Endothelial cell of umbilical vein (primary cell): ENCODE measurements around the gene CFAP100. TPM values are rescaled to one million over a fixed set of nuclear protein-coding genes. Genes with fewer than 3 reads are reported as not detected.

ENCODE experiments used
- BruUV-seq: library from RNA; stranded (reverse); fragments of 400-500 nt; replicated peaks from 2 replicates; lab custom pipeline; 2021; lab: Mats Ljungman, UMichigan
- CTCF ChIA-PET: fragments of 300-600, 350-600 bp; sonication (Branson Sonifier 250); formaldehyde crosslinking; loops from one replicate; lab custom pipeline; 2021; ENCODE audit warnings: antibody characterized with exemption, inconsistent platforms; lab: Charles Lee
- POLR2A ChIA-PET: fragments of 300-600, 350-600 bp; sonication (Branson Sonifier 250); formaldehyde crosslinking; loops from one replicate; lab custom pipeline; 2021; ENCODE audit warnings: antibody characterized with exemption, inconsistent platforms; lab: Charles Lee
- DNase-seq: peaks from one replicate; pipeline ENCODE4 v3.0.0-alpha.2; 2011; ENCODE audit warnings: low read depth, low spot score
- FAIRE-seq: peaks from 2 replicates; lab custom pipeline; 2011; peaks lifted over from hg19 to GRCh38; lab: Jason Lieb, UNC
- H2AFZ ChIP-seq: 2 replicates; pipeline ENCODE4 v1.6.0; 2012; ENCODE audit warnings: low read depth, low read length, control low read depth, inconsistent platforms
- H3K27ac ChIP-seq: 2 replicates; pipeline ENCODE4 v1.5.1; 2011; ENCODE audit warnings: low read depth, mild to moderate bottlenecking, control low read depth, low read length, moderate library complexity; ENCODE audit not compliant: insufficient read depth
- H3K27me3 ChIP-seq, 2 experiments: 2 replicates each; pipeline versions ENCODE4 v1.6.0 to v1.6.1; 2011; ENCODE audit warnings: low read length in 2 of 2, mixed read lengths in 1 of 2; ENCODE audit not compliant: control insufficient read depth in 2 of 2, insufficient read depth in 2 of 2
- H3K36me3 ChIP-seq, 2 experiments: 2 replicates in 1 of 2; 3 replicates in 1 of 2; pipeline ENCODE4 v1.5.1; 2011; ENCODE audit warnings: low read length in 2 of 2, mild to moderate bottlenecking in 1 of 2, moderate library complexity in 1 of 2; ENCODE audit not compliant: control insufficient read depth in 2 of 2, insufficient read depth in 2 of 2; ENCODE audit errors: extremely low read depth in 1 of 2
- H3K4me1 ChIP-seq: 3 replicates; pipeline ENCODE4 v1.5.1; 2011; ENCODE audit warnings: mild to moderate bottlenecking, low read length; ENCODE audit not compliant: control insufficient read depth, insufficient read depth; ENCODE audit errors: extremely low read depth
- H3K4me2 ChIP-seq: 2 replicates; pipeline ENCODE4 v1.6.1; 2011; ENCODE audit warnings: low read length, control low read depth, mixed read lengths; ENCODE audit not compliant: insufficient read depth
- H3K4me3 ChIP-seq, 3 experiments: fragments of 200-600 bp in 1 of 3; sonication (generic), shearing (Covaris generic) in 1 of 3; replicated peaks in 1 of 3; 2 replicates each; pipeline ENCODE4 v1.5.1; 2011 to 2016; ENCODE audit warnings: control low read depth in 3 of 3, low read length in 3 of 3, mild to moderate bottlenecking in 2 of 3, inconsistent platforms in 1 of 3, low read depth in 1 of 3, moderate library complexity in 1 of 3; ENCODE audit not compliant: insufficient read depth in 1 of 3
- H3K79me2 ChIP-seq: 2 replicates; pipeline ENCODE4 v1.6.0; 2012; ENCODE audit warnings: low read length, inconsistent platforms; ENCODE audit not compliant: control insufficient read depth, insufficient read depth
- H3K9ac ChIP-seq: replicated peaks from 2 replicates; pipeline ENCODE3; 2011; ENCODE audit warnings: low read length, control low read depth; ENCODE audit not compliant: insufficient read depth; ENCODE audit errors: extremely low read depth
- H3K9me1 ChIP-seq: replicated peaks from 3 replicates; pipeline ENCODE4 v1.6.0; 2011; ENCODE audit warnings: mild to moderate bottlenecking, low read length; ENCODE audit not compliant: control insufficient read depth, insufficient read depth; ENCODE audit errors: extremely low read depth
- H3K9me3 ChIP-seq: replicated peaks from 2 replicates; pipeline ENCODE4 v1.5.1; 2012; ENCODE audit warnings: low read length, inconsistent platforms; ENCODE audit not compliant: control insufficient read depth, insufficient read depth
- H4K20me1 ChIP-seq: replicated peaks from 2 replicates; pipeline ENCODE3; 2011; ENCODE audit warnings: mild to moderate bottlenecking, low read length; ENCODE audit not compliant: control insufficient read depth, insufficient read depth; ENCODE audit errors: extremely low read depth
- EZH2 ChIP-seq: IDR thresholded peaks from 2 replicates; pipeline ENCODE4 v1.6.1; 2012; ENCODE audit warnings: borderline replicate concordance, low read depth, mild to moderate bottlenecking, moderate library complexity, low read length, inconsistent platforms; ENCODE audit not compliant: severe bottlenecking
- FOS ChIP-seq: IDR thresholded peaks from 2 replicates; pipeline ENCODE4 v1.6.1; 2011; ENCODE audit warnings: mild to moderate bottlenecking, low read length, moderate library complexity, borderline replicate concordance; ENCODE audit not compliant: insufficient read depth
- GATA2 ChIP-seq: IDR thresholded peaks from 2 replicates; pipeline ENCODE4 v1.7.0; 2011; ENCODE audit warnings: low read depth, mild to moderate bottlenecking, moderate library complexity, mixed read lengths, low read length; ENCODE audit not compliant: insufficient read length, insufficient read depth
- JUN ChIP-seq: IDR thresholded peaks from 2 replicates; pipeline ENCODE4 v1.6.1; 2011; ENCODE audit warnings: borderline replicate concordance, low read depth; ENCODE audit not compliant: insufficient read length, insufficient read depth
- MYC ChIP-seq: IDR thresholded peaks from one replicate; pipeline ENCODE4 v1.6.1; 2011; ENCODE audit warnings: mild to moderate bottlenecking, low read depth, low read length
- POLR2A ChIP-seq: IDR thresholded peaks from 2 replicates; pipeline ENCODE4 v1.6.1; 2012; ENCODE audit warnings: low read depth, mild to moderate bottlenecking, control low read depth, low read length
- POLR2AphosphoS5 ChIP-seq: IDR thresholded peaks from 2 replicates; pipeline ENCODE4 v1.6.1; 2012; ENCODE audit warnings: low read depth, mild to moderate bottlenecking, control low read depth, low read length, moderate library complexity; ENCODE audit not compliant: insufficient read depth
- dilution Hi-C: fragments of 300-500 bp; cut with MboI; formaldehyde crosslinking; loops from one replicate; pipeline ENCODE4 v1.15.0; 2019; ENCODE audit warnings: low sequenced_read_pairs; ENCODE audit not compliant: extremely low pct_ligation_motif_present
- intact Hi-C: fragments of 100-400 bp; cut with micrococcal nuclease; formaldehyde crosslinking; loops from one replicate; pipeline ENCODE4 v1.10.0; 2022
- polyA plus RNA-seq, 4 experiments: library from polyadenylated mRNA; depleted of rRNA in 3 of 4; stranded (reverse) in 3 of 4; unstranded in 1 of 4; fragments of >200 nt; gene quantifications; 2 replicates each; pipeline versions ENCODE4 v1.2.1 to v1.2.3, GENCODE V29; 2011 to 2012; ENCODE audit warnings: missing spikeins in 1 of 4
- total RNA-seq: library from RNA; stranded (reverse); gene quantifications from 2 replicates; pipeline ENCODE4 v1.2.3, GENCODE V29; 2021
- TF ChIP-seq, protein P1 (sequence below), 2 donors: IDR thresholded peaks; 1 replicate in 1 of 2; 2 replicates in 1 of 2; pipeline ENCODE4 v1.5.1; 2011; ENCODE audit warnings: low read length in 2 of 2, mild to moderate bottlenecking in 2 of 2, moderate library complexity in 2 of 2, control low read depth in 1 of 2, inconsistent platforms in 1 of 2, low read depth in 1 of 2; ENCODE audit not compliant: insufficient read depth in 1 of 2; ENCODE audit errors: extremely low read depth in 1 of 2
- TF ChIP-seq, protein P2 (sequence below): IDR thresholded peaks from 2 replicates; pipeline ENCODE4 v1.6.1; 2011; ENCODE audit not compliant: insufficient read depth, insufficient read length

CFAP100 gene
- total and polyA plus RNA-seq, 2 donors (not counting 3 experiments of a cell fraction or from before 2014, with no cell fraction given) = not detected

DNA sequence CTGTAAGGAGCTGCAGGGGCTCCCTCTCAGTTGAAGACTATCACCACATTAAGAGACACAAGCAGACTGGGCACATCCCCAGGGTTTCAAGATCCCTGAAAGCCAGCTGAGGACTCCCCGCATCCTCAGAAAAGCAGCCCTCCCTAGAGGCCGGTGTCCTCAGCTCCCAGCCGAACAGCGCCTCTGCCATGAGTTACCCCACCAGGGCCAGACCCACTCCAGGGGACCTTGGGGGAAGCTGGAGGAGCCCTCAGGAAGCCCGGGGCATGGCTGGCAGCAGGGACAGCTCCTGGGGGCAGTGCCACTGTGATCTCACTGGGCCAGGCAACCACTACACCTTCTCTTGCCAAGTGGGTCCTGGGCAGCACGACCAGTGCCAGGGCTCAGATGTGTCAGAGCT, 45.6 kb upstream of the CFAP100 start:
- H4K20me1 ChIP-seq = no peaks in the 10 kb centered on the region
- no peaks in the 10 kb centered on the region for H3K9me1 ChIP-seq
- no peaks in the 10 kb centered on the region for H3K4me1 ChIP-seq
- H3K9ac ChIP-seq = no peak overlapping the region
- BruUV-seq = no TSS peak
- no peaks in the 10 kb centered on the region for H3K79me2 ChIP-seq
- no peak for FAIRE-seq
- CTCF ChIA-PET = interaction anchor here (0.7 to 1.6 kb wide), 4 partner anchors 35 to 89 kb away, joined by 3 to 6 read pairs (median 4); no protein-coding TSS in a partner anchor
- no peaks in the 10 kb centered on the region for H3K27me3 ChIP-seq
- no peak for DNase-seq
- H3K27ac ChIP-seq = no peak overlapping the region
- no peak overlapping the region for H2AFZ ChIP-seq
- H3K4me3 ChIP-seq = no peak overlapping the region
- POLR2A ChIA-PET = no interaction called here
- no peaks in the 10 kb centered on the region for H3K9me3 ChIP-seq
- H3K36me3 ChIP-seq = peaks cover 0 to 4% of the 10 kb centered on the region in 2 experiments
- TF ChIP-seq MYC = no peak
- TF ChIP-seq JUN = no peak
- no peak for TF ChIP-seq POLR2AphosphoS5
- TF ChIP-seq GATA2 = no peak
- no peak for TF ChIP-seq FOS
- TF ChIP-seq, protein P1, sequence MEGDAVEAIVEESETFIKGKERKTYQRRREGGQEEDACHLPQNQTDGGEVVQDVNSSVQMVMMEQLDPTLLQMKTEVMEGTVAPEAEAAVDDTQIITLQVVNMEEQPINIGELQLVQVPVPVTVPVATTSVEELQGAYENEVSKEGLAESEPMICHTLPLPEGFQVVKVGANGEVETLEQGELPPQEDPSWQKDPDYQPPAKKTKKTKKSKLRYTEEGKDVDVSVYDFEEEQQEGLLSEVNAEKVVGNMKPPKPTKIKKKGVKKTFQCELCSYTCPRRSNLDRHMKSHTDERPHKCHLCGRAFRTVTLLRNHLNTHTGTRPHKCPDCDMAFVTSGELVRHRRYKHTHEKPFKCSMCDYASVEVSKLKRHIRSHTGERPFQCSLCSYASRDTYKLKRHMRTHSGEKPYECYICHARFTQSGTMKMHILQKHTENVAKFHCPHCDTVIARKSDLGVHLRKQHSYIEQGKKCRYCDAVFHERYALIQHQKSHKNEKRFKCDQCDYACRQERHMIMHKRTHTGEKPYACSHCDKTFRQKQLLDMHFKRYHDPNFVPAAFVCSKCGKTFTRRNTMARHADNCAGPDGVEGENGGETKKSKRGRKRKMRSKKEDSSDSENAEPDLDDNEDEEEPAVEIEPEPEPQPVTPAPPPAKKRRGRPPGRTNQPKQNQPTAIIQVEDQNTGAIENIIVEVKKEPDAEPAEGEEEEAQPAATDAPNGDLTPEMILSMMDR (IDR thresholded peaks at IDR 0.05; ENCODE audit: extremely low read depth in 1 of 2, insufficient read depth in 1 of 2, low read depth in 1 of 2, low read length in 2 of 2) = no peak
- TF ChIP-seq POLR2A = no peak
- TF ChIP-seq, protein P2, sequence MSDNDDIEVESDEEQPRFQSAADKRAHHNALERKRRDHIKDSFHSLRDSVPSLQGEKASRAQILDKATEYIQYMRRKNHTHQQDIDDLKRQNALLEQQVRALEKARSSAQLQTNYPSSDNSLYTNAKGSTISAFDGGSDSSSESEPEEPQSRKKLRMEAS = no peak
- no peak for TF ChIP-seq EZH2
- no peak overlapping the region for H3K4me2 ChIP-seq
- dilution Hi-C loops (no loop called here), intact Hi-C loops (no loop called here)
